ENCODE data around the gene CDKAL1. TPM values are rescaled to one million over a fixed set of nuclear protein-coding genes. Genes with fewer than 3 reads are reported as not detected.

The CDKAL1 gene
- total RNA-seq, 1 experiment from 2014 or later, result 20.6 TPM

DNA sequence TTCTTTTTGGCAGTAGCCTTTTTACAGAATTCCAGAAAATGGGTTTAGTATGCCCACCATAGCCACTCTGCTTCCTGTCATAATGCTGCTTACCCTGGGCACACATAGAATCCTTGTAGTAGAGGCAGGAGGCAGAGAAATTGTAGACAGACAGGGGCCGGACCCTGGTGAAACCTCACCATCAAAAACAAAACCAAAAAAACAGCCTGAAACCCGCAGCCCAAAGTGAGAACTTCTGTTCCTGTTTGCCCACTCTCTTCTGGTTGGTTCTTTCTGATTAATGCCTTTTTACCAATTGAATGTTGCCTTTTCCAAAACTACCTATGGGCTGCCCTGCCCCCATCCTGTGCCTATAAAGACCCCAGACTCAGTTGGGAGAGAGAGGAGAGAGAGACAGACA is 188.2 kb downstream of the CDKAL1 start:
- POLR2A ChIA-PET, result no interaction called here

More for the DNA sequence above, 188.2 kb downstream of the CDKAL1 start:
- CTCF ChIA-PET, result interaction anchor here (0.6 kb wide), 1 partner anchor 10 kb away, joined by 4 read pairs; no protein-coding TSS in a partner anchor
- TF ChIP-seq CREB1 (CRISPR knock-in tag; IDR thresholded peaks at IDR 0.05) (no peak), E2F4 (CRISPR knock-in tag; IDR thresholded peaks at IDR 0.05; ENCODE audit: borderline replicate concordance, low read depth) (no peak), EMX1 (CRISPR knock-in tag; IDR thresholded peaks at IDR 0.05) (no peak), ERG (CRISPR knock-in tag; IDR thresholded peaks at IDR 0.05) (no peak), NR3C1 (CRISPR knock-in tag; conservative IDR thresholded peaks at IDR 0.05; ENCODE audit: low read depth) (no peak), RELA (CRISPR knock-in tag; IDR thresholded peaks at IDR 0.05; ENCODE audit: borderline replicate concordance) (no peak), PRDM15 (CRISPR knock-in tag; IDR thresholded peaks at IDR 0.05) (no peak), ZNF512 (CRISPR knock-in tag; IDR thresholded peaks at IDR 0.05; ENCODE audit: borderline replicate concordance) (no peak), NR1H2 (CRISPR knock-in tag; IDR thresholded peaks at IDR 0.05) (no peak), KAT7 (CRISPR knock-in tag; IDR thresholded peaks at IDR 0.05; ENCODE audit: borderline replicate concordance) (no peak), AFF4 (CRISPR knock-in tag; IDR thresholded peaks at IDR 0.05; ENCODE audit: borderline replicate concordance) (no peak), USF1 (CRISPR knock-in tag; IDR thresholded peaks at IDR 0.05) (no peak), IRF2 (CRISPR knock-in tag; IDR thresholded peaks at IDR 0.05; ENCODE audit: borderline replicate concordance, low read depth) (no peak)
- TF ChIP-seq, protein P1, sequence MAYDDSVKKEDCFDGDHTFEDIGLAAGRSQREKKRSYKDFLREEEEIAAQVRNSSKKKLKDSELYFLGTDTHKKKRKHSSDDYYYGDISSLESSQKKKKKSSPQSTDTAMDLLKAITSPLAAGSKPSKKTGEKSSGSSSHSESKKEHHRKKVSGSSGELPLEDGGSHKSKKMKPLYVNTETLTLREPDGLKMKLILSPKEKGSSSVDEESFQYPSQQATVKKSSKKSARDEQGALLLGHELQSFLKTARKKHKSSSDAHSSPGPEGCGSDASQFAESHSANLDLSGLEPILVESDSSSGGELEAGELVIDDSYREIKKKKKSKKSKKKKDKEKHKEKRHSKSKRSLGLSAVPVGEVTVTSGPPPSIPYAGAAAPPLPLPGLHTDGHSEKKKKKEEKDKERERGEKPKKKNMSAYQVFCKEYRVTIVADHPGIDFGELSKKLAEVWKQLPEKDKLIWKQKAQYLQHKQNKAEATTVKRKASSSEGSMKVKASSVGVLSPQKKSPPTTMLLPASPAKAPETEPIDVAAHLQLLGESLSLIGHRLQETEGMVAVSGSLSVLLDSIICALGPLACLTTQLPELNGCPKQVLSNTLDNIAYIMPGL (CRISPR knock-in tag; IDR thresholded peaks at IDR 0.05), result no peak
- Mint-ChIP-seq H3K27ac (peak overlapping the region; percentile 21; the same call in 1 of the 2 replicates), H3K27me3 (ENCODE audit: low read depth) (no peaks in the 10 kb centered on the region), H3K4me3 (no peak overlapping the region), H3K9me3 (no peaks in the 10 kb centered on the region), H3K4me1 (peaks cover 56% of the 10 kb centered on the region), H3K36me3 (peaks cover 2% of the 10 kb centered on the region; the same call in 1 of the 2 replicates)
- DNase-seq (ENCODE audit: low spot score) (no peak), ATAC-seq (no peak)
